ENCODE results near the gene TNNT3. TPM values are rescaled to one million over a fixed set of nuclear protein-coding genes. Genes with fewer than 3 reads are reported as not detected.
A peak's percentile ranks its signal among the peaks of the same experiment; 100 is the strongest.

TNNT3 gene
- total and polyA plus RNA-seq, 4 donors: 3.4 to 54.3 (median 6.3) TPM

DNA sequence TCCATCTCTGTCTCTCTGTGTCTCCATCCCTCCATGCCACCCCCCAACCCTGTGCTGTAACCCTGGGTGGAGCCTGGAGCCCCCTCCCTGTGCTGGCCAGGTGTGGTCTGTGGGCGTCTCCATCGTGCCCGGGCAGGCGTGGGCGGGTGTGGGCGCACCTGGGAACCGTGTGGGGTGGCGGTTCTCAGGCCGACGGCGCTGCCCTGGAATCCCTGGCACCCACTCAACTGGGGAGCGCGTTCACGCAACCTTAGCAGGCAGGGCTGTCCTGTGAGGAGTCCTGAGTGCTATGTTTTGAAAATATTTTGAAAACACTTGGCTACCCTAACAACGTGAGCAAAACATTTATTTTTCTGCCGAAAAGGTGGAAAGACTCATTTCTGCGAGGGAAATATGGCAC is 4.7 kb downstream of the TNNT3 start:
- intact Hi-C loops (cut with DNase I): no loop called here
- Histone ChIP-seq H3K4me1 (ENCODE audit: control insufficient read depth in 1 of 2, insufficient read depth in 2 of 2, low read length in 2 of 2) (no peaks in the 10 kb centered on the region), H3K27ac (ENCODE audit: low read depth in 1 of 2, low read length in 2 of 2) (no peak overlapping the region), H3K27me3 (ENCODE audit: control insufficient read depth in 1 of 2, insufficient read depth in 2 of 2, low read length in 1 of 2) (no peaks in the 10 kb centered on the region), H3K36me3 (ENCODE audit: control insufficient read depth in 1 of 2, insufficient read depth in 2 of 2, low read length in 1 of 2) (no peaks in the 10 kb centered on the region), H3K4me3 (ENCODE audit: low read length in 2 of 2) (no peak overlapping the region), H3K9me3 (ENCODE audit: control insufficient read depth, low read length) (no peaks in the 10 kb centered on the region)
- ATAC-seq (ENCODE audit: low FRiP score) (no peak), DNase-seq (peak in 1 of 2 donors; percentile 63)
- WGBS, 2 donors: 89 to 90% methylated on average over 17 of the region's 17 CpGs

- intact Hi-C loops (cut with DNase I): no loop called here
- H3K4me3 ChIP-seq (ENCODE audit: low read length in 2 of 2): no peak overlapping the region
- ATAC-seq (ENCODE audit: low FRiP score) (no peak), DNase-seq (peak; percentile 48 to 65)
- 91 to 94% methylated on average over 20 to 21 of the region's 21 CpGs for WGBS, 2 donors
- H3K27me3 ChIP-seq (ENCODE audit: control insufficient read depth in 1 of 2, insufficient read depth in 2 of 2, low read length in 1 of 2): no peaks in the 10 kb centered on the region
- H3K36me3 ChIP-seq (ENCODE audit: control insufficient read depth in 1 of 2, insufficient read depth in 2 of 2, low read length in 1 of 2): no peaks in the 10 kb centered on the region
- H3K9me3 ChIP-seq (ENCODE audit: control insufficient read depth, low read length): no peaks in the 10 kb centered on the region
- H3K27ac ChIP-seq (ENCODE audit: low read depth in 1 of 2, low read length in 2 of 2): no peak overlapping the region
- H3K4me1 ChIP-seq (ENCODE audit: control insufficient read depth in 1 of 2, insufficient read depth in 2 of 2, low read length in 2 of 2): no peaks in the 10 kb centered on the region
Observed at GRCh38 chr11:1924646-1925372, 5.3 kb downstream of the TNNT3 start.

DNA sequence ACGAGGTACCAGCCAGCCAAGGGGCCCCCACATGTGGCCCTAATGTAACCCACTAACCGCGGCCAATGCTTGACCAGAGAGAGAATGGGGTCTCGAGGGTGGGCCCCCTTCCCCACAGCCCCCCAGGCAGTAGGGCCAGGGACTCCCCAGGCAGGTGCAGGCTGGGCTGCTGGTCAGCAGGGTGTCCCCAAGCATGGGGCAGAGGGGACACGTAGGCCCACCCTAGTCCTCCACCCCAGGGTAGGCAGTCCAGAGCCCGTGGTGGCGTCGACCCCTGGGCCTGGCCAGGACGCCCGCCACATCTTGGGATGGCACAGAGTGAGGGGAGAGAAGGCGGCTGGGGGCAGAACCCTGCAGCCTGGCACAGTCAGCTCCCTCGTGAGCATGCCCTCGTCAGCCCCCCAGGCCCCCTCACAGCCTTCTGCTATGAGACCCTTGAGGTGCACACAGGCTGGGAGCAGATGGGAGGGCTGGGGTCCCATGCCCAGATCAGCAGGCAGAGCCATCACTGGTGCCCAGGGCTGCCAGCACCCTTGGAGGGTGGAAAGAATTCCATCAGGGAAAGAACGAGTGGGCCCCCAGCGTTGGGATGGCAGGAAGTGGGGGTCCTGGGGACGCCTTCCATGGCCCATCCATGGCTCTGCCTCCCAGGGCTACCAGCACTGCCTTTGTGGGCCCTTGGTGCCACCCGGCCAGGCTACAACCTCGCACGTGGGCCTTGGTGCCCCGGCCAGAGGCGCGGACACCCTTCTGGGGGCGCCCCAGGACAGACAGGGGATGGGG is 6.1 kb downstream of the TNNT3 start:
- Histone ChIP-seq H3K27ac (ENCODE audit: low read depth in 1 of 2, low read length in 2 of 2) (no peak overlapping the region), H3K36me3 (ENCODE audit: control insufficient read depth in 1 of 2, insufficient read depth in 2 of 2, low read length in 1 of 2) (no peaks in the 10 kb centered on the region), H3K4me1 (ENCODE audit: control insufficient read depth in 1 of 2, insufficient read depth in 2 of 2, low read length in 2 of 2) (no peaks in the 10 kb centered on the region), H3K27me3 (ENCODE audit: control insufficient read depth in 1 of 2, insufficient read depth in 2 of 2, low read length in 1 of 2) (no peaks in the 10 kb centered on the region), H3K9me3 (ENCODE audit: control insufficient read depth, low read length) (no peaks in the 10 kb centered on the region), H3K4me3 (ENCODE audit: low read length in 2 of 2) (no peak overlapping the region)
- 92 to 93% methylated on average over 21 to 23 of the region's 23 CpGs for whole genome bisulfite sequencing, 2 donors
- intact Hi-C loops (cut with DNase I): no loop called here
- ATAC-seq (ENCODE audit: low FRiP score) (no peak), DNase-seq (peak; percentile 27 to 57)

- 93% methylated on average over 41 of the region's 41 CpGs for WGBS, 2 donors
- ATAC-seq (ENCODE audit: low FRiP score) (no peak), DNase-seq (peak; percentile 46 to 66)
- intact Hi-C loops (cut with DNase I): no loop called here
- Histone ChIP-seq H3K27ac (ENCODE audit: low read depth in 1 of 2, low read length in 2 of 2) (no peak overlapping the region), H3K4me1 (ENCODE audit: control insufficient read depth in 1 of 2, insufficient read depth in 2 of 2, low read length in 2 of 2) (no peaks in the 10 kb centered on the region), H3K4me3 (ENCODE audit: low read length in 2 of 2) (no peak overlapping the region), H3K27me3 (ENCODE audit: control insufficient read depth in 1 of 2, insufficient read depth in 2 of 2, low read length in 1 of 2) (no peaks in the 10 kb centered on the region), H3K9me3 (ENCODE audit: control insufficient read depth, low read length) (no peaks in the 10 kb centered on the region), H3K36me3 (ENCODE audit: control insufficient read depth in 1 of 2, insufficient read depth in 2 of 2, low read length in 1 of 2) (no peaks in the 10 kb centered on the region)
Observed at GRCh38 chr11:1926156-1927025, 6.9 kb downstream of the TNNT3 start.

GRCh38 chr11:1927026-1927847 is 7.7 kb downstream of the TNNT3 start:
- Histone ChIP-seq H3K27ac (ENCODE audit: low read depth in 1 of 2, low read length in 2 of 2) (no peak overlapping the region), H3K4me3 (ENCODE audit: low read length in 2 of 2) (no peak overlapping the region), H3K4me1 (ENCODE audit: control insufficient read depth in 1 of 2, insufficient read depth in 2 of 2, low read length in 2 of 2) (no peaks in the 10 kb centered on the region), H3K9me3 (ENCODE audit: control insufficient read depth, low read length) (no peaks in the 10 kb centered on the region), H3K27me3 (ENCODE audit: control insufficient read depth in 1 of 2, insufficient read depth in 2 of 2, low read length in 1 of 2) (no peaks in the 10 kb centered on the region), H3K36me3 (ENCODE audit: control insufficient read depth in 1 of 2, insufficient read depth in 2 of 2, low read length in 1 of 2) (no peaks in the 10 kb centered on the region)
- DNase-seq (peak; percentile 69 to 77), ATAC-seq (ENCODE audit: low FRiP score) (peak; percentile 47)
- 93 to 97% methylated on average over 26 to 28 of the region's 28 CpGs for WGBS, 2 donors
- intact Hi-C loops (cut with DNase I): no loop called here

DNA sequence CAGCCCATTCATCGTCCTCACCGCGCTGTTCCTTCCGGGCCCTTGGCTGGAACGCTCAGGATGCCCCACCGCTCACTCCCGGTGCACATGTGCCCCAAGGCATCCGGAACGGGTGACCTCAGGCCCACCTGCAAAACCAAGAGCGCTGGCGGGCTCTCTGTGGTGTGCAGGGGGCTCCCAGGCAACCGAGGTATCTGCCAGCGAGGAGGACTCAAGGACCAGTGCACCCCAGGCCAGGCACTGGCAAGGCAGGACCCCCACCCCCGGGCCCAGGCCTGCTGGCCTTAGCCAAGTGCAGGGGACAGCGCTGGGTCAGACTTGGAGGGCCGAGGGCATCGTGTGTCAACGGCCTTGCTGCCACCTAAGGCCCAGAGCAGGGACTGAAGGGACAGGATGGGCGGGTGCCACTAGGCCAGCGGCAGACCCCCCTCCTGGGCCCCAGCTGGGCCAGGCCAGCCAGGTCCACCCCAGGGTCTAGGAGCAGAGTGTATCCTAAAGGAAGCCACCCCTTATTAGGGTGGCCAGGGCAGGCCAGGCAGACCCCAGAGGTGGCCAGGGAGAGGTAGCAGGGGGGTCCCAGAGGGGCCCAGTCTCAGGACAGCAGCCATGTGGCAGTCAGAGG is 8.5 kb downstream of the TNNT3 start:
- Histone ChIP-seq H3K27ac (ENCODE audit: low read depth in 1 of 2, low read length in 2 of 2) (no peak overlapping the region), H3K9me3 (ENCODE audit: control insufficient read depth, low read length) (no peaks in the 10 kb centered on the region), H3K36me3 (ENCODE audit: control insufficient read depth in 1 of 2, insufficient read depth in 2 of 2, low read length in 1 of 2) (no peaks in the 10 kb centered on the region), H3K27me3 (ENCODE audit: control insufficient read depth in 1 of 2, insufficient read depth in 2 of 2, low read length in 1 of 2) (no peaks in the 10 kb centered on the region), H3K4me3 (ENCODE audit: low read length in 2 of 2) (no peak overlapping the region), H3K4me1 (ENCODE audit: control insufficient read depth in 1 of 2, insufficient read depth in 2 of 2, low read length in 2 of 2) (no peaks in the 10 kb centered on the region)
- WGBS, 2 donors: 94% methylated on average over 20 of the region's 20 CpGs
- ATAC-seq (ENCODE audit: low FRiP score) (peak; percentile 2), DNase-seq (peak in 1 of 2 donors; percentile 72)
- intact Hi-C loops (cut with DNase I): no loop called here

GRCh38 chr11:1928470-1928890 is 9.0 kb downstream of the TNNT3 start:
- no peak overlapping the region for H3K4me3 ChIP-seq (ENCODE audit: low read length in 2 of 2)
- H3K27me3 ChIP-seq (ENCODE audit: control insufficient read depth in 1 of 2, insufficient read depth in 2 of 2, low read length in 1 of 2): no peaks in the 10 kb centered on the region
- H3K4me1 ChIP-seq (ENCODE audit: control insufficient read depth in 1 of 2, insufficient read depth in 2 of 2, low read length in 2 of 2): no peaks in the 10 kb centered on the region
- no peaks in the 10 kb centered on the region for H3K9me3 ChIP-seq (ENCODE audit: control insufficient read depth, low read length)
- peak; percentile 31 for ATAC-seq (ENCODE audit: low FRiP score)
- H3K27ac ChIP-seq (ENCODE audit: low read depth in 1 of 2, low read length in 2 of 2): no peak overlapping the region
- DNase-seq: peak; percentile 58 to 75
- WGBS, 2 donors: 95 to 97% methylated on average over 13 of the region's 13 CpGs
- H3K36me3 ChIP-seq (ENCODE audit: control insufficient read depth in 1 of 2, insufficient read depth in 2 of 2, low read length in 1 of 2): no peaks in the 10 kb centered on the region
- intact Hi-C loops (cut with DNase I): no loop called here
